Omental fat pad (tissue), 4 donors: Measurements from ENCODE around the gene CHI3L1. TPM values are rescaled to one million over a fixed set of nuclear protein-coding genes. Genes with fewer than 3 reads are reported as not detected.

ENCODE experiments used
- ATAC-seq: fragments of 150-250 bp; one replicate; pipeline ENCODE4 v1.9.1; 2016; ENCODE audit warnings: mild to moderate bottlenecking, moderate library complexity; ENCODE audit not compliant: low FRiP score
- DNase-seq: peaks from one replicate; pipeline ENCODE4 v3.0.0-alpha.2; 2019; ENCODE audit warnings: low spot score
- CTCF ChIP-seq, 3 donors: fragments of 450-650 bp; IDR thresholded peaks; one replicate each; pipeline ENCODE4 v1.5.1; 2016 to 2017; ENCODE audit warnings: antibody characterized with exemption in 3 of 3, mild to moderate bottlenecking in 3 of 3, moderate library complexity in 2 of 3
- total RNA-seq, 4 donors: library from RNA; depleted of rRNA; stranded (reverse); fragments of >200 nt; gene quantifications; one replicate each; pipeline ENCODE4 v1.1.0, GENCODE V29; 2016

Gene CHI3L1
- total RNA-seq, 4 donors from 2014 or later: 0.47 to 338 (median 124) TPM

DNA sequence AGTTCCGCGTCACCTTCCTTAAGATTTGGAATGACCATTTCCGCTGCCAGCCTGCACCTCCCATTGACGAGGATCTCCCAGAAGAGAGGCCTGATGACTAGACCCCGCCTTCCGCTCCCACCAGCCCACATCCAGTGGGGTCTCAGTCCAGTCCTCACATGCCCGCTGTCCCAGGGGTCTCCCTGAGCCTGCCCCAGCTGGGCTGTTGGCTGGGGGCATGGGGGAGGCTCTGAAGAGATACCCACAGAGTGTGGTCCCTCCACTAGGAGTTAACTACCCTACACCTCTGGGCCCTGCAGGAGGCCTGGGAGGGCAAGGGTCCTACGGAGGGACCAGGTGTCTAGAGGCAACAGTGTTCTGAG is 20.7 kb downstream of the CHI3L1 start:
- ATAC-seq (no peak), DNase-seq (no peak)
- TF ChIP-seq CTCF (IDR thresholded peaks at IDR 0.05): no peak

DNA sequence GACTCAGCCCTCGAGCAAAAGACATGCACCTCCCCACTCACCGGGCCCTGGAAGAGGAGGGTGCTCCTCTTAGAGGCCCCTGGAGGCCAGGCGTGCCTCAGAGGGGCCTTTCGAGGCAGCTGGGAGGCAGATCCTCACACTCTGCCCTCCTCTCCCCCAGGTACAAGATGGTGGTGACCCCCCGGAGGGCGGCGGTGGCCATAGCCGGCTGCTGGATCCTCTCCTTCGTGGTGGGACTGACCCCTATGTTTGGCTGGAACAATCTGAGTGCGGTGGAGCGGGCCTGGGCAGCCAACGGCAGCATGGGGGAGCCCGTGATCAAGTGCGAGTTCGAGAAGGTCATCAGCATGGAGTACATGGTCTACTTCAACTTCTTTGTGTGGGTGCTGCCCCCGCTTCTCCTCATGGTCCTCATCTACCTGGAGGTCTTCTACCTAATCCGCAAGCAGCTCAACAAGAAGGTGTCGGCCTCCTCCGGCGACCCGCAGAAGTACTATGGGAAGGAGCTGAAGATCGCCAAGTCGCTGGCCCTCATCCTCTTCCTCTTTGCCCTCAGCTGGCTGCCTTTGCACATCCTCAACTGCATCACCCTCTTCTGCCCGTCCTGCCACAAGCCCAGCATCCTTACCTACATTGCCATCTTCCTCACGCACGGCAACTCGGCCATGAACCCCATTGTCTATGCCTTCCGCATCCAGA is 21.3 kb downstream of the CHI3L1 start:
- TF ChIP-seq CTCF (IDR thresholded peaks at IDR 0.05): no peak
- no peak for DNase-seq
- ATAC-seq: no peak

DNA sequence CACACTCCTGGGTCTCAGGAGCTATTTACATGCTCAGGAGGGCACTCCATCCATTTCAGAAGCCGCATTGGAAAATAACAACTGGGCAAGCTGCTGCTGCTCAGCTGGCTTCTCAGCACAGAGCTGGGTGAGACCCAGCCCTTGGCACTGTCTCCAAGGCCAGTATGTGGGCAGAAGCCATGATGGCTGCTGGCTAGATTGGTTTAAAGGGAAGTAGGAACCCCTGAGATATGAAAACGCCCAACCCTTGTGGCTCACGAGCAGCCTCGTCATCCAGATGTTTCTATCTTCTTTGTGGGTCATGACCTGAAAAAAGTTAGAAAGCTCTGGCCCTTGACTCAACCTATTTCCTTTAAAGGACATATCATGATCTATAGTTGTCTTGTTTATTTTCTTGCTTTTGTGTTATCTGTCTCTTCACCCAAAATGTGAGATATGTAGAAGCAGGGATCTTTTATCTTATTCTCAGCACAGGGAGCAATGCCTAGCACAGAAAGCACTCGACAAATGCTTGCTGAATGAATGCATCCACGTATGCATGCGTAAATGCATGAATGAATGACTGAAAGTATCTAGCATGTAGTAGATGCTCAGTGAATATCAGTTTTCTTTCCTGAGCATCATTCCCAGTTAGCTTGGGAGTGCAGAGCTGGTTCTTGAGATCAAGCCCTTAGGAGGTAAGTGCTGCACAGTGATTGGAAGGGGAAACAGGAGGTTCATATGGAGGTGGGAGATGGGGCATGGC is 22.4 kb downstream of the CHI3L1 start:
- no peak for TF ChIP-seq CTCF (IDR thresholded peaks at IDR 0.05)
- ATAC-seq: no peak
- no peak for DNase-seq

GRCh38 chr1:203162403-203162802 is 24.1 kb downstream of the CHI3L1 start:
- no peak for TF ChIP-seq CTCF (IDR thresholded peaks at IDR 0.05)
- ATAC-seq (no peak), DNase-seq (no peak)

- ATAC-seq (no peak), DNase-seq (no peak)
- TF ChIP-seq CTCF (IDR thresholded peaks at IDR 0.05): no peak
These were observed 24.8 kb downstream of the CHI3L1 start for GRCh38 chr1:203161703-203162102.

DNA sequence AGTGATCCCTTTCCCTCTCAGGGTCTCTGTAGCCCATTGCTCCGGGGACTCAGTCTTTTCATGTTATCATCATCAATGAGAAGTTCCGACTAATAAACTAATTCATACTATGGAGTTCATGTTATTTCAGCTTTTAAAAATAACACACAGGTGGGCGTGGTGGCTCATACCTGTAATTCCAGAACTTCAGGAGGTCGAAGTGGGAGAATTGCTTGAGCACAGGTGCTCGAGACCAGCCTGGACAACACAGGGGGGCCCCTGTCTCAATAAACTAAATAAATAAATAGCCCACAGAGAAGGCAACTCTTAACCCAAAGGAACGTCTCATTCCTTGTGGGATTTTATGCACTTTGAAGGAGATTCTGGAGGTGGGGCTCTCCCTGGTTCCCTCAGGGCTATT is 25.3 kb downstream of the CHI3L1 start:
- TF ChIP-seq CTCF (IDR thresholded peaks at IDR 0.05): no peak

DNA sequence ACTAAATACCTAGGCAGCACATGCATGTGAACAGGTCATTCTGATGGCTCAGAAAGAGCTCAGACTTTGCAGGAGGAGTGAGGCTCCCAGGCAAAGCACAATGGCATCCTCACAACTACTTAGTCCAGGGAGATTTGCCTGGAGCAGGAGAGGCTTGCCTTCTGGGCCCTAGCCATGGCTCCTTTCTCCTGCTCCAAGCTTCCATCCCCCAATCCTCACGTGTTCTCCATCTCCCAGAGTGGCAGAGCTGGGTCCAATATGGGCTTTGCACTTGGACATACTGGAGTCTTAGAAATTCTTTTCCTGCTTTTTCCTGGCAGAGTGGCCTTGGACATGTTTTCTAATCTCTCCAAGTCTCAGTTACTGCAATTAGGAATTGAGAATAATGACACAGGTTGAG is 26.7 kb downstream of the CHI3L1 start:
- DNase-seq (no peak), ATAC-seq (no peak)
- no peak for TF ChIP-seq CTCF (IDR thresholded peaks at IDR 0.05)

More for the DNA sequence above, 25.3 kb downstream of the CHI3L1 start:
- ATAC-seq (no peak), DNase-seq (no peak)
